GM19455 (cell line): Measurements from ENCODE around the gene ALS2.
"Not testable (repeated sequence)": the region's sequence is repeated elsewhere in the genome, so short reads cannot be mapped to it uniquely, and the experiment has no call there.

ENCODE experiments used
- ATAC-seq: cut with Tn5 transposase; IDR thresholded peaks from one replicate; pipeline ENCODE4 v1.9.1; 2021; ENCODE audit not compliant: unreplicated experiment

The ALS2 gene

GRCh38 chr2:201794294-201794693 is 13.6 kb upstream of the ALS2 start:
- ATAC-seq: no peak

DNA sequence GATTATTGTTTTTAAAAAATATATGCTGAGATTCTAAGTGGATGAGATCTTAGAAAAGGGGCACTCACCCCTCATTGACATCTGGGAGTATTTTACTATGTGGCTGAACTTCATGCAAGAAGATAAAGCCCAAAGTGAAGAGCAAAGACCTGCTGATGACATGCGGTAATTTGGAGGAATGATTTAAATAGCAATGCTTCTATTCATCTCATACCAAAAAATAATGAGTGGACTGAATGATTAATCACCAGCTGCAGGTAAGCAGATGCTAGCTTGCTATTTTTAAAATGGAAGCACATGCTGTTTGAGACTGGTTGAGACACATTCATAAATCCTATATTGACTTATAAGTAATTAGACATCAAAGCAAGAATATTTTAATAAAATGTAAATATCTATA is 12.9 kb upstream of the ALS2 start:
- ATAC-seq: no peak

- ATAC-seq: no peak
Observed at GRCh38 chr2:201790989-201791388, 10.3 kb upstream of the ALS2 start.

DNA sequence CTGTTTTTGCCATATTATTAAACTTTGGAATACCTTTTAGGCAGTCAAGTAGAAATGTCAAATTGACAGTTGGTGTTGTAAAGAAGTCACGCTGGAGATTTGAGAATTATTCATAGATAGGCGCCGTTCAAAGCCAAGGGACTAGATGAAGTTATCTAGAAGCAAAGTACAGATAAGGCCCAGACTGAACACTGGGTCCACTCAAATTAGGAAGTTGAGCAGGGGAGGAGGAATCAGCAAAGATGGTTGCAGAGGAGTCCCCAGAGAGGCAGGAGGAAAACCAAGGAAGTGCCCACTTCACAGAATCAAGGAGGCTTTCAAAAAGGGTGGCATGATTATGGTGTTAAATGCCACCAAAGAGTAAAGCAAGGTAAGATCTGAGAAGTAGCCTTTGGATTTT is 9.6 kb upstream of the ALS2 start:
- ATAC-seq: no peak

DNA sequence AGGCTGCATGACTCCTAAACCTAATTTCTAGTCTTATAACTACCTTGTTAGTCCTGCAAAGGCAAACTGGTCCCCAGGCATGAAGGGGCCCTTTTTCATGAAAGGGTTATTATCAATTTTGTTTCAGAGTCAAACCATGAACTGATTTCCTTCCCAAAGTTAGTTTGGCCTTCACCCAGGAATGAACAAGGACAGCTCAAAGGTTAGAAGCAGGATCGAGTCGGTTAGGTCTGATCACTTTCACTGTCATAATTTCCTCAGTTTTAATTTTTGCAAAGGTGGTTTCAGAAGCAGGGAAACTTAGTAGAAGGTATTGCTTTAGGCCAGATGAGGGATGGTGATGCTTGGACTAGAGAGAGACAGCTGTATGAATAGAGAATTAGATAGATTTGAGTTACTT is 8.7 kb upstream of the ALS2 start:
- ATAC-seq: no peak

DNA sequence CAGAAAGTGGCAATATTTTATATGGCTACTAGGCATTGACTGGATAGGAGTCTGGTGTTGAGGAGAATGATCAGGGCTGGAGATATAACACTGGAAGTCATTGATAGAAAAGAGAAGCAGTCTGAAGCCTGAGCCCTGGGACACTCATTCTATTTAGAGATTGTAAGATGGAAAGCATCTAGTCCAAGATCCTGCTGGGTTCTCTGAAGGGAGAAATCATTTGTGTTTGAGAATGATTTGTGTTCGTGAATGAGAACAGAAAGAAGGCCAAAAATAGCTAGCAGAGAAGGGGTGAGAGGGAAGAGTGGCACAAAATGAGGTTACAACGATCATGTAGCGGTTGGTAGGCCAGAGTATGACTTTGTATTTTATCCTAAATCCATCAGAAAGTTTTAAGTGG is 7.6 kb upstream of the ALS2 start:
- ATAC-seq: no peak

GRCh38 chr2:201786471-201786870 is 5.7 kb upstream of the ALS2 start:
- no peak for ATAC-seq

GRCh38 chr2:201785135-201785534 is 4.4 kb upstream of the ALS2 start:
- ATAC-seq: no peak

DNA sequence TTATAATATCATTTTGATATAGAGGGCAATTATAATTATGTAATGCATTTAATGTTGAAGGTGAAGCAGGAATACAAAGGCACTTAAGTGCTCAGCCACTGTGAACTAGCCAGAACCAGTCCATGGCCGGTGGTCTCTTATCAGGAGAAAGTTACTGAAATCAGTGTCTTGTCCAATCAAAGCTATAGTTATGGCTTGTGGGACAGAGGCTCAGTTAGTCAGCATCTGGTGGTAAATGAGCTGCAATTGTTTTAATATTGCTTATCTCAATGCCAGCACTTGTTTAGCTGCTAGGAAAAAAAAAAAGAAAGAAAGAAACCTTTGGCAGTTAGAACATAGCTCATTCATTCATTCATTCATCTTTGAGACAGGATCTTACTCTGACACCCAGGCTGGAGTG is 3.8 kb upstream of the ALS2 start:
- ATAC-seq: no peak

DNA sequence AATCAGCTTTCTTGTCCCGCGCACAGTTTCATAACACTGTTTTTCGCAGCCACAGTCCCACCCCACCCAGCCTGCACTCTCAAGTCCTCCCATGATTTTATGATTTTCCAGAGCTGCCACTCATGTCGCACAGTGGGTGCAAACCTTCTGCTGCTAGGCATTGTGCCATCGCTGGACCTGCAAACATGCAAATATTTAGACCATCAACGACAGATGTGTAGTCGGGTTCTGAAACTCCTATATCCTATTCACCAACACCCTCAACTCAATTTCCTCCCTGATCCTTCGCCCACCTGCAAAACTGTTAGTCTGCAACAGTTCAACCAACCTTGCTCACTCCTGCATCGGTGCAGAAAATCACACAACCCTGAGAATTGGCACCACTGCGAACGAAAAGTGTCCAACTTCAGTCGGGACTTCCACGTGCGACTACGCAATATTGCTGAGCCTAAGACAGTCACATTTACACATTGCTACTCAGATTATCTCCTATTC is 871 bp upstream of the ALS2 start:
- peak; percentile 4 for ATAC-seq

DNA sequence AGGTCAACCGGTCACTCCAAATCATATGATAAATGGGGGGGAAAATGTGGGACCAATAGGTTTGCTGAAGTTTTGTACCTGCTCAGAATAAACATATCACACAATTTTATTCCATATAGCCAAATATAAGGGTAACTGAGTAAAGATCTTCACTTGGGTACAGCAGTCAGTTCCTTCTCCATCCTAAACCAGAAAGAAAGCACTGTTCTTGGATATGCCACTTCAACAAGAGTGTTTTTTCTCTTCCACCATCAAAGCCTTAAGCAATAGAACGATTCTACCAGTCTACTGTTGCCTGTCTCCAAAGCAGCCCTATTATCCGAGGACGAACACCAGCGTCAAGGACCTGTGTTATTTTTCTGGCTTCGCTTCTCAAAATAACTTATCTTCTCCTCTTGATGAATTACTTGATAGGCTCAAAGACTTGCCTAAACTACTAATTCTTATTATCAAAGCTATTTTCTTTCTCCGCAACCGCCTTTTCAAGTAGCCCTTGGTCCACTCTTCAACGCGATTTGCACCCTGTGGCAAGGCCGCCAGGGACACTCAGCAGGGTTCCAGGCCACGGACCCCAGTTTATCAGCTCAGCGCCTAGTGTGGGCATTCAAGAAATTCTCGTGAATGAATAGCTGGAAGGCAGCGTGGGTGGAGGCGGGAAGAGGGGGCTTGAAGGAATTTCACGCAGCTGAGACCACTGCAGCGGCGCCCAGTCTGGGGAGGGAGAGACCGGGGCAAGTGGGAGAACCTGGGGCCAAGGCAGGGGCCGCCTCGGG is 646 bp downstream of the ALS2 start:
- ATAC-seq: peak; percentile 6

GRCh38 chr2:201777869-201778268 is 2.9 kb downstream of the ALS2 start:
- no peak for ATAC-seq

- ATAC-seq: no peak
Observed at GRCh38 chr2:201777043-201777442, 3.7 kb downstream of the ALS2 start.

GRCh38 chr2:201775326-201775725 is 5.4 kb downstream of the ALS2 start:
- no peak for ATAC-seq

DNA sequence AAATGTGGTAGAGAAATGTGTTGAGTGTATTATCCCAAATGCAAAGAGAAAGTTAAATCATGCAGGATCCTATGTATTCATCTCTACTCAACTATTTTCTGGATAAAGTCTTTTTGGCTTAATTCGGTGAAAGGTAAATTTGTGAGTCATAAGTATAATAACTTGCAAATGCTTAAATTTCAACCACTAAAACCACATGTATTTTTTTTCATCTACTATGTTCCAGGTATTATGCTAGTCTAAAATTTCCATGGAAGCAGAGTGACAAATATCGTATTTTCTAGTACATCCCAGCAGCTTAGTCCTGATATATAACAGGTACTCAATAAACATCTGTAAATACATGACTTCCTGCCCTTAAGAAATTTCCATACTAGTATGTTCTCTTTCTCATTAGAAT is 6.2 kb downstream of the ALS2 start:
- ATAC-seq: no peak

- no peak for ATAC-seq
Observed at GRCh38 chr2:201773990-201774389, 6.7 kb downstream of the ALS2 start.

DNA sequence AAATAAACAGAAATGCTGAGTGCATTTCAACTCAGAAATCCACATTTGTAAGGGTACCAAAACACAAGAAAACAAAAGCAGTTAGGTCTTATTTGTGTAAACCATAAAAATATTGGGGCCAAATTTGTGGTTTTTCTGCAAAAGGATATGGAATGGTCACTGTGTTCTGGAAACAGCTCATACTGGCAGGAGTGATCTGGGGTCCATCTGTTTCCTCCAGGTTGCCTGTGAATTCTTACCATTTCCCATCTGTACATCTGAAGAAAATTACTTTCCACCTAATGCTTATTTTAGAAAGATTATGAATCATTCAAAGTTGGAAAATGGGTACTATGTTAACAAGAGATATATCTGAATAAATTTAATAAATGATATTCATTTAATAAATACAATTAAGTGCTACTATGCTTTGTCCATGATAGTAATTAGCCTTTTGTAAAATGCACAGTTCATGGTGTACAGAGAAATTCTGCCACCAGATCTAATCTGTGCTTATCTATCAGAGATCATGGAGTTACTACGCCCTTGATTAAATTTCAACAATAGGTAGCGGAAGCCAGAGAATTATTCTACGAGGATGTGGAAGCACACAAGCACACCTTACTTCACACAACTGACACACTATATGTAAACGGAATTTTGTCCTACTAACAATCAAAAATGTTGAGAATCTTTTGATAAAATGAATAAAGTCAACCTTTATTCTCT is 10.9 kb downstream of the ALS2 start:
- ATAC-seq: no peak

- no peak for ATAC-seq
Observed at GRCh38 chr2:201768918-201769317, 11.8 kb downstream of the ALS2 start.

GRCh38 chr2:201765799-201766198 is 14.9 kb downstream of the ALS2 start:
- no peak for ATAC-seq

GRCh38 chr2:201764469-201764868 is 16.3 kb downstream of the ALS2 start:
- not testable (repeated sequence) for ATAC-seq

GRCh38 chr2:201761101-201761500 is 19.6 kb downstream of the ALS2 start:
- no peak for ATAC-seq

DNA sequence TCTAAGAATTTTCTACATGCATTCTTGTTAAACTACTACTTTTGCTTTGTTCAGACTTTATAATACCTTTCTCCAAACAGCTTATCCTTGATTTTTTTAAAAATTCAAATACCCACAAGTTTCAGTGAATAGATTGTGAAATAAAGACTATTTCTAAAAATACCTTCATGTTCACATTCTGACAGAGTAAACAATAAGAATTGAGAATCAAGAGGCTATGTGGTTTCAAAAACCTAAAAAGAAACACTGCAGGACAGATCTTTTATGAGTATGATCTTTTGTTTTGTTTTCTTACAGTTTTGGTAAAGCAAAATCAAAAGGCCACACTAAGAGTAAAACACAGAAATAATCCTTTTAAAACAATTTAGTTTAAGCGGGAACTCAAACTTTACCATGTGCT is 21.2 kb downstream of the ALS2 start:
- no peak for ATAC-seq
